Measurements from ENCODE around the gene TMEM169.

Gene TMEM169

DNA sequence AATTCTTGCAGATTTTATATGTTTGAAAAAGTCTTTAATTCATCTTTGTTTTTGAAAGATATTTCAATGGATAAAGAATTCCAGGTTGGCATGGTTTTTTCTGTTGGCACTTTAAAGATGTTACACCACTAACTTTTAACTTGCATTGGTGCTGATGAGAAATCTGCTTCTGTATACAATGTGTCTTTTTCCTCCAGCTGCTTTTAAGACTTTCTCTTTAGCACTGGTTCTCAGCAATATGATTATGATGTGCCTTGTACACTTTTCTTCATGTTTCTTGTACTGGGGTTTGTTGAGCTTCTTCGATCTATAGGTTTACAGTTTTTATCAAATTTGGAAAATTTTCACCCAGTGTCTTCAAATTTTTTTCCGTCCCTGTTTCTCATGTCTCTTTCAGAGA is 29.3 kb upstream of the TMEM169 start:
- Histone ChIP-seq H3K4me3 (ENCODE audit: low read depth, low read length) (no peak overlapping the region), H3K9me3 (no peaks in the 10 kb centered on the region), H3K27me3 (no peaks in the 10 kb centered on the region), H3K36me3 (no peaks in the 10 kb centered on the region; the same call in 1 of the 2 replicates), H3K4me1 (no peaks in the 10 kb centered on the region)
- TF ChIP-seq, protein P1, sequence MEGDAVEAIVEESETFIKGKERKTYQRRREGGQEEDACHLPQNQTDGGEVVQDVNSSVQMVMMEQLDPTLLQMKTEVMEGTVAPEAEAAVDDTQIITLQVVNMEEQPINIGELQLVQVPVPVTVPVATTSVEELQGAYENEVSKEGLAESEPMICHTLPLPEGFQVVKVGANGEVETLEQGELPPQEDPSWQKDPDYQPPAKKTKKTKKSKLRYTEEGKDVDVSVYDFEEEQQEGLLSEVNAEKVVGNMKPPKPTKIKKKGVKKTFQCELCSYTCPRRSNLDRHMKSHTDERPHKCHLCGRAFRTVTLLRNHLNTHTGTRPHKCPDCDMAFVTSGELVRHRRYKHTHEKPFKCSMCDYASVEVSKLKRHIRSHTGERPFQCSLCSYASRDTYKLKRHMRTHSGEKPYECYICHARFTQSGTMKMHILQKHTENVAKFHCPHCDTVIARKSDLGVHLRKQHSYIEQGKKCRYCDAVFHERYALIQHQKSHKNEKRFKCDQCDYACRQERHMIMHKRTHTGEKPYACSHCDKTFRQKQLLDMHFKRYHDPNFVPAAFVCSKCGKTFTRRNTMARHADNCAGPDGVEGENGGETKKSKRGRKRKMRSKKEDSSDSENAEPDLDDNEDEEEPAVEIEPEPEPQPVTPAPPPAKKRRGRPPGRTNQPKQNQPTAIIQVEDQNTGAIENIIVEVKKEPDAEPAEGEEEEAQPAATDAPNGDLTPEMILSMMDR (IDR thresholded peaks at IDR 0.05; ENCODE audit: low read depth, low read length) = no peak
- DNase-seq = no peak

DNA sequence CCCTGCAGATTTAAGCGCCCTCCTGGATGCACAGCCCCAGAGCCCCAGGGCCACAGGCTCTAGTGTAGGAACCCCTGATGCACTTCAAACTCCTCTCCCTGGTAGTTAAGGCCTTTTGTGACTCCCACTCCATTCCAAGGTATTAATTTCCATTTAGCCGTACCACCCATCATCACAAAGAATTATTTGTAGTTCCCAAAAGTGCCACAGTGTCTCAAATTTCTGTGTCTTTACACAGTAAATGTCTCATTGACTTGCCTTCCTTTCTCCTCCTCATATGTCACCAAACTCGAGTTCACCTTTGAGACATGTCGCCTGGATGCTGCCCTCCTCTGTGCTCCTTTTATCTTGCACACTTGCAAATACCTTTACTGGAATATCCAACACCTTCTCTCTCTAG is 26.0 kb upstream of the TMEM169 start:
- Histone ChIP-seq H3K9me3 (no peaks in the 10 kb centered on the region), H3K4me3 (ENCODE audit: low read depth, low read length) (no peak overlapping the region), H3K4me1 (no peaks in the 10 kb centered on the region), H3K36me3 (peaks cover 5% of the 10 kb centered on the region), H3K27me3 (no peaks in the 10 kb centered on the region)
- DNase-seq = no peak
- TF ChIP-seq, protein P1 (IDR thresholded peaks at IDR 0.05; ENCODE audit: low read depth, low read length) = no peak

DNA sequence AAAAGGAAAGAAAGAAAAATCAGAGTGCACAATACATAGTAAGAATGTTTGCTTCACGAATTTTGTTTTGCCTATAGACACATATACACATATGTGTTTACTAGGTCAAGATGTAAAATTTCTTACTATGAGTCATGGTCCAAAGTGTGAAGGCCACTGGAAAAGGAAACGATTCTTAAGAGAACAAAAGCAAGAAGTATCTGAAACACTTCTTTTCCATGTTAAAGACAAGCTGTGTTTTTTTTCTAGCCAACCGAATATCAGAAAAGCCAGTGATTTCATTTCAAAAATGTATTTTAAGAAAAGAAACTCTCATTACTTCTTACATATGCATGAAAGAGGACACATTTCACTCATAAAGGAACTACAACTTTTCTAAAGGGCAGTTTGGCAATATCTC is 25.0 kb upstream of the TMEM169 start:
- Histone ChIP-seq H3K9me3 (no peaks in the 10 kb centered on the region), H3K4me1 (no peaks in the 10 kb centered on the region), H3K36me3 (peaks cover 5% of the 10 kb centered on the region), H3K4me3 (ENCODE audit: low read depth, low read length) (no peak overlapping the region), H3K27me3 (no peaks in the 10 kb centered on the region)
- TF ChIP-seq, protein P1 (IDR thresholded peaks at IDR 0.05; ENCODE audit: low read depth, low read length) = no peak
- DNase-seq = no peak

DNA sequence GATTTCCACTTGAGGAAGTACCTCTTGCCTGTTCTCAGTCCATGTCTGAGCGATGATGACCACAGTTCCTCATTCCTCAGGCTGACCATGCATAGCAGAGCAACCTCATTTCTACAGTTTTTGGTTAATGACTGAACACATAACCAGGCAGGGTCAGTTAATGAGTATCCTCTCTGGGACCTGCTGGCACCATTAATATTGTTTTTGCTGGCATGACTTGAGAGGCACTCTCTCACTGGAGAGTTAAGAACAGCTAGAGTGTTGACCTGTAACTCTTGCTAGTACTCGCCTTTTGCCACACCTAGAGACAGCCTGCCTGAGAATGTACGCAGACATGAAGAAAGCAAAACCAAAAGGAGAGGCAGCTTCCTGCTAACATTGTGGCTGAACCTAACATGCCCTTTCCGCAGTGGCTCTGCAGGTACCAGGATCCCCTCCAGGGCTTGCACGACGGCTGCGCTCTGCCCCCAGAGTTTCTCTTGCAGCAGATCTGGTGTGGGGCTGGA is 24.0 kb upstream of the TMEM169 start:
- no peaks in the 10 kb centered on the region for H3K27me3 ChIP-seq
- TF ChIP-seq, protein P1 (IDR thresholded peaks at IDR 0.05; ENCODE audit: low read depth, low read length) = no peak
- peaks cover 5% of the 10 kb centered on the region; the same call in 1 of the 2 replicates for H3K36me3 ChIP-seq
- no peaks in the 10 kb centered on the region for H3K4me1 ChIP-seq
- no peak for DNase-seq
- no peak overlapping the region for H3K4me3 ChIP-seq (ENCODE audit: low read depth, low read length)
- H3K9me3 ChIP-seq = no peaks in the 10 kb centered on the region

DNA sequence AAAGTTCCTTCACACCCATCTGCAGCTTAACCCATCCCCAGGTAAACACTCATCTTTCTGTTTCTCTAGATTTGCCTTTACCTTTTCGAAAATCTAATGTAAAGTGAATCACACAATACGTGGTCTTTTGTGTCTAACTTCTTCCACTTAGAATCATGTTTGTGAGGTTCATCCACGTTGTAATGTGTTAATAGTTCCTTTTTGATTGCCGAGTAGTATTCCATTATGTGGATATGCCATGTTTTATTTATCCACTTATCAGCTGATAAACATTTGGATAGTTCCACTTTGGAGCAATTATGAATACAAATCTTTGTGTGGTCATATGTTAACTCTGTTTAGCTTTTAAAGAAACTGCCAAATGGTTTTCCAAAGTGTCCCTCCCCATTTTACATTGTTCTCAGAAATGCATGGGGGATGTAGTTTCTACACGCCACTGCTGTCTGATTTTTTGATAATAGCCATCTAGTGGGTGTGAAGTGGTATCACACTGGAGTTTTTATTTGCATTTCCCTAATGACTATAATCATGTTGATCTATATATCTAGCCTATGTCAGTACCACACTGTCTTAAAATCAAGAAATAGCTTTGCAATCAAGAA is 22.4 kb upstream of the TMEM169 start:
- TF ChIP-seq, protein P1 (IDR thresholded peaks at IDR 0.05; ENCODE audit: low read depth, low read length) = peak; percentile 23; the same call in 1 of the 2 replicates
- Histone ChIP-seq H3K4me3 (ENCODE audit: low read depth, low read length) (no peak overlapping the region), H3K9me3 (no peaks in the 10 kb centered on the region), H3K4me1 (no peaks in the 10 kb centered on the region), H3K27me3 (no peaks in the 10 kb centered on the region), H3K36me3 (peaks cover 7% of the 10 kb centered on the region)
- no peak for DNase-seq

DNA sequence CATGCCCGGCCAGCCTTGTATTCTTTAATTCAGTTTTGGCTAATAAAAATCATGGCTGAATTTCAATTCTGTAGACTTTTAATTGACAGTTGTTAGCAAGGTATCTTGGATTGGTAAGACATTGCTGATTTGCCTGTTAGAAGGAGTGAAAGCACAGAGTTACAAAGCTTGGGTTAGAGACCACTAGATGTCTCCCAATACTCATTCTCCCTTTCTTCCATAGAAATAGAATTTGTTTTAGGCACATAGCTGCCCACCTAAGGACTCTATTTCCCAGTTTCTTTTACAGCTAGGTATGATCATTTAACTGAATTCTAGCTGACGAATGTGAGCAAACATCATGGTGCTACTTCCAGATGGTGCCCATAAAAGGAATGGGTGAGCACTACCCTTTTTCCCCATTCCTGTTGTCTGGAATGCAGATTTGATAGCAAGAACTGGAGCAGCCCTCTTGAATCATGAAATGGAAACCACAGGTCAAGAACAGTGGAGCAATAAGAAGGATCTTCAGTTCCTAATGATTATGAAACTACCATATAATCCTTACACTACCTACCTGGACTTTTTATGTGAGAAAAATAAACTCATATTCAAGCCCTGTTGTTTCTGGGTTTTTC is 17.6 kb upstream of the TMEM169 start:
- DNase-seq = no peak
- no peaks in the 10 kb centered on the region for H3K27me3 ChIP-seq
- no peak overlapping the region for H3K4me3 ChIP-seq (ENCODE audit: low read depth, low read length)
- H3K9me3 ChIP-seq = no peaks in the 10 kb centered on the region
- TF ChIP-seq, protein P1 (IDR thresholded peaks at IDR 0.05; ENCODE audit: low read depth, low read length) = peak; percentile 53
- H3K36me3 ChIP-seq = peaks cover 20% of the 10 kb centered on the region
- H3K4me1 ChIP-seq = peaks cover 3% of the 10 kb centered on the region

All from BE2C (cell line).